H1 (cell line): ENCODE measurements around the gene PTPN2. TPM values are rescaled to one million over a fixed set of nuclear protein-coding genes. Genes with fewer than 3 reads are reported as not detected.

ENCODE experiments used
- FOSL1 ChIP-seq: IDR thresholded peaks from 2 replicates; pipeline ENCODE4 v1.6.1; 2011; ENCODE audit warnings: mild to moderate bottlenecking, low read depth, low read length, moderate library complexity; ENCODE audit not compliant: insufficient read depth
- HDAC2 ChIP-seq, 2 experiments: fragments of 300-600 bp in 1 of 2; sonication (generic) in 1 of 2; IDR thresholded peaks; 2 replicates each; pipeline ENCODE4 v1.6.1; 2011 to 2012; ENCODE audit warnings: low read depth in 2 of 2, low read length in 2 of 2, mild to moderate bottlenecking in 2 of 2, moderate library complexity in 2 of 2, borderline replicate concordance in 1 of 2, inconsistent platforms in 1 of 2
- HDAC6 ChIP-seq: IDR thresholded peaks from one replicate; pipeline ENCODE4 v1.7.1; 2012; ENCODE audit warnings: low read depth, mild to moderate bottlenecking, inconsistent platforms, low read length, moderate library complexity
- JUN ChIP-seq: IDR thresholded peaks from 2 replicates; pipeline ENCODE4 v1.6.1; 2011; ENCODE audit warnings: low read depth, mild to moderate bottlenecking, improper control_type of control experiment, low read length
- SRF ChIP-seq: IDR thresholded peaks from 2 replicates; pipeline ENCODE4 v1.6.1; 2011; ENCODE audit warnings: mild to moderate bottlenecking, low read depth, low read length, moderate library complexity
- TCF12 ChIP-seq: IDR thresholded peaks from 2 replicates; pipeline ENCODE4 v1.6.1; 2011; ENCODE audit warnings: low read depth, mild to moderate bottlenecking, low read length
- ZNF274 ChIP-seq: IDR thresholded peaks from 2 replicates; pipeline ENCODE4 v1.7.0; 2012; ENCODE audit warnings: low read length, borderline replicate concordance; ENCODE audit errors: extremely low read depth
- polyA plus RNA-seq, 7 experiments: library from polyadenylated mRNA; depleted of rRNA in 3 of 7; stranded (reverse) in 5 of 7; unstranded in 2 of 7; fragments of >200 nt in 5 of 7; fragments of 200-250 nt in 2 of 7; gene quantifications; 1 replicate in 5 of 7; 2 replicates in 1 of 7; 4 replicates in 1 of 7; pipeline versions ENCODE4 v1.2.1 to v1.2.3, GENCODE V29; 2011 to 2013; ENCODE audit warnings: missing spikeins in 2 of 7, mixed read lengths in 2 of 7
- total RNA-seq: library from RNA; stranded (reverse); fragmentation: NEBNext Ultra II Directional; extraction: Animal tissue kit (Norgen Biotek cat#: 25700); gene quantifications from 2 replicates; pipeline ENCODE4 v1.2.1, GENCODE V29; 2021
- TF ChIP-seq, protein P1 (sequence below): IDR thresholded peaks from 2 replicates; pipeline ENCODE4 v1.6.1; 2011; ENCODE audit warnings: low read length, improper control_type of control experiment
- TF ChIP-seq, protein P2 (sequence below): fragments of 300-600 bp; sonication (generic); IDR thresholded peaks from 2 replicates; pipeline ENCODE4 v1.7.1; 2012; ENCODE audit warnings: low read length, moderate library complexity, mild to moderate bottlenecking, inconsistent platforms; ENCODE audit not compliant: insufficient replicate concordance

The PTPN2 gene
- total and polyA plus RNA-seq, 2 of the 8 experiments (the other 6 are each of a cell fraction or from before 2014, with no cell fraction given) = 16.4 to 54.0 TPM

DNA sequence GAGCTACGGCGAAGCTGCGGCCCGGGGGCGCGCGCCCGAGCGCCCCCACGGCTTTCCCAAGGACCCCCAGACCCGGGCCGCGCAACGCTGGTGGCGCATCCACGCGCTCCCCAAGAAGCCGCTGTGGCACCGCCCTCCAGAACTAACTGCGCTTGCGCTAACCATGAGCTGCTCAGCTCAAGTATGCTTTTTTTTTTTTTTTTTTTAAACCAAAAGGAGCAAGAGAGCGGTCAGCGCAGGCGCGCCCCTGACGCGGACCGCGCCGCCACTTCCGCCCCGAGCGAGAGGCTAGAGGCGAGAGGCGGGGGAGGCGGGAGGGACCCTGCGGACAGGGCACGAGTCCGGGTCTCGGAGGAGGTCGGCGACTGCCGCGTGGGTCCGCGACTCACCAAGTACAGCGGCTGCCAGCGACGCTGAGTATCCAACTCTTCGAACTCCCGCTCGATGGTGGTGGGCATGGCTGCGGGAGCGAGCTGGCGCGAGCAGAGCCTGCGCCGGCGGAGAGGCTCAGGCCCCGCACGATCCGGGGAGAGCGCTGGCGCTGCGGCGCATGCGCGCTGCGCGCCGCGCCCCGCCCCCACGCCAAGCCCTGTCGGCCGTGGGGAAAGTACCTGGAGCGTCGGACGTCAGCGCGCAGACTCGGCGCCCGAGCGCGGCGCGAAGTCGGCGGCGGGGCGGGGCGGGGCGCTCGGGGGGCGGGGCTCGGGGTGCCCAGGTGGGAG is at the start of gene PTPN2 (continued):
- no peak for TF ChIP-seq TCF12
- peak in 1 of 2 experiments; percentile 66; a peak in 1 of 4 replicates for TF ChIP-seq HDAC2 (IDR thresholded peaks at IDR 0.05; ENCODE audit: borderline replicate concordance in 1 of 2, low read depth in 2 of 2, low read length in 2 of 2)
- TF ChIP-seq SRF = no peak
- TF ChIP-seq ZNF274 = no peak
- no peak for TF ChIP-seq JUN
- TF ChIP-seq, protein P1, sequence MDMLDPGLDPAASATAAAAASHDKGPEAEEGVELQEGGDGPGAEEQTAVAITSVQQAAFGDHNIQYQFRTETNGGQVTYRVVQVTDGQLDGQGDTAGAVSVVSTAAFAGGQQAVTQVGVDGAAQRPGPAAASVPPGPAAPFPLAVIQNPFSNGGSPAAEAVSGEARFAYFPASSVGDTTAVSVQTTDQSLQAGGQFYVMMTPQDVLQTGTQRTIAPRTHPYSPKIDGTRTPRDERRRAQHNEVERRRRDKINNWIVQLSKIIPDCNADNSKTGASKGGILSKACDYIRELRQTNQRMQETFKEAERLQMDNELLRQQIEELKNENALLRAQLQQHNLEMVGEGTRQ = no peak
- TF ChIP-seq HDAC6 = no peak
- TF ChIP-seq FOSL1 = no peak
- TF ChIP-seq, protein P2, sequence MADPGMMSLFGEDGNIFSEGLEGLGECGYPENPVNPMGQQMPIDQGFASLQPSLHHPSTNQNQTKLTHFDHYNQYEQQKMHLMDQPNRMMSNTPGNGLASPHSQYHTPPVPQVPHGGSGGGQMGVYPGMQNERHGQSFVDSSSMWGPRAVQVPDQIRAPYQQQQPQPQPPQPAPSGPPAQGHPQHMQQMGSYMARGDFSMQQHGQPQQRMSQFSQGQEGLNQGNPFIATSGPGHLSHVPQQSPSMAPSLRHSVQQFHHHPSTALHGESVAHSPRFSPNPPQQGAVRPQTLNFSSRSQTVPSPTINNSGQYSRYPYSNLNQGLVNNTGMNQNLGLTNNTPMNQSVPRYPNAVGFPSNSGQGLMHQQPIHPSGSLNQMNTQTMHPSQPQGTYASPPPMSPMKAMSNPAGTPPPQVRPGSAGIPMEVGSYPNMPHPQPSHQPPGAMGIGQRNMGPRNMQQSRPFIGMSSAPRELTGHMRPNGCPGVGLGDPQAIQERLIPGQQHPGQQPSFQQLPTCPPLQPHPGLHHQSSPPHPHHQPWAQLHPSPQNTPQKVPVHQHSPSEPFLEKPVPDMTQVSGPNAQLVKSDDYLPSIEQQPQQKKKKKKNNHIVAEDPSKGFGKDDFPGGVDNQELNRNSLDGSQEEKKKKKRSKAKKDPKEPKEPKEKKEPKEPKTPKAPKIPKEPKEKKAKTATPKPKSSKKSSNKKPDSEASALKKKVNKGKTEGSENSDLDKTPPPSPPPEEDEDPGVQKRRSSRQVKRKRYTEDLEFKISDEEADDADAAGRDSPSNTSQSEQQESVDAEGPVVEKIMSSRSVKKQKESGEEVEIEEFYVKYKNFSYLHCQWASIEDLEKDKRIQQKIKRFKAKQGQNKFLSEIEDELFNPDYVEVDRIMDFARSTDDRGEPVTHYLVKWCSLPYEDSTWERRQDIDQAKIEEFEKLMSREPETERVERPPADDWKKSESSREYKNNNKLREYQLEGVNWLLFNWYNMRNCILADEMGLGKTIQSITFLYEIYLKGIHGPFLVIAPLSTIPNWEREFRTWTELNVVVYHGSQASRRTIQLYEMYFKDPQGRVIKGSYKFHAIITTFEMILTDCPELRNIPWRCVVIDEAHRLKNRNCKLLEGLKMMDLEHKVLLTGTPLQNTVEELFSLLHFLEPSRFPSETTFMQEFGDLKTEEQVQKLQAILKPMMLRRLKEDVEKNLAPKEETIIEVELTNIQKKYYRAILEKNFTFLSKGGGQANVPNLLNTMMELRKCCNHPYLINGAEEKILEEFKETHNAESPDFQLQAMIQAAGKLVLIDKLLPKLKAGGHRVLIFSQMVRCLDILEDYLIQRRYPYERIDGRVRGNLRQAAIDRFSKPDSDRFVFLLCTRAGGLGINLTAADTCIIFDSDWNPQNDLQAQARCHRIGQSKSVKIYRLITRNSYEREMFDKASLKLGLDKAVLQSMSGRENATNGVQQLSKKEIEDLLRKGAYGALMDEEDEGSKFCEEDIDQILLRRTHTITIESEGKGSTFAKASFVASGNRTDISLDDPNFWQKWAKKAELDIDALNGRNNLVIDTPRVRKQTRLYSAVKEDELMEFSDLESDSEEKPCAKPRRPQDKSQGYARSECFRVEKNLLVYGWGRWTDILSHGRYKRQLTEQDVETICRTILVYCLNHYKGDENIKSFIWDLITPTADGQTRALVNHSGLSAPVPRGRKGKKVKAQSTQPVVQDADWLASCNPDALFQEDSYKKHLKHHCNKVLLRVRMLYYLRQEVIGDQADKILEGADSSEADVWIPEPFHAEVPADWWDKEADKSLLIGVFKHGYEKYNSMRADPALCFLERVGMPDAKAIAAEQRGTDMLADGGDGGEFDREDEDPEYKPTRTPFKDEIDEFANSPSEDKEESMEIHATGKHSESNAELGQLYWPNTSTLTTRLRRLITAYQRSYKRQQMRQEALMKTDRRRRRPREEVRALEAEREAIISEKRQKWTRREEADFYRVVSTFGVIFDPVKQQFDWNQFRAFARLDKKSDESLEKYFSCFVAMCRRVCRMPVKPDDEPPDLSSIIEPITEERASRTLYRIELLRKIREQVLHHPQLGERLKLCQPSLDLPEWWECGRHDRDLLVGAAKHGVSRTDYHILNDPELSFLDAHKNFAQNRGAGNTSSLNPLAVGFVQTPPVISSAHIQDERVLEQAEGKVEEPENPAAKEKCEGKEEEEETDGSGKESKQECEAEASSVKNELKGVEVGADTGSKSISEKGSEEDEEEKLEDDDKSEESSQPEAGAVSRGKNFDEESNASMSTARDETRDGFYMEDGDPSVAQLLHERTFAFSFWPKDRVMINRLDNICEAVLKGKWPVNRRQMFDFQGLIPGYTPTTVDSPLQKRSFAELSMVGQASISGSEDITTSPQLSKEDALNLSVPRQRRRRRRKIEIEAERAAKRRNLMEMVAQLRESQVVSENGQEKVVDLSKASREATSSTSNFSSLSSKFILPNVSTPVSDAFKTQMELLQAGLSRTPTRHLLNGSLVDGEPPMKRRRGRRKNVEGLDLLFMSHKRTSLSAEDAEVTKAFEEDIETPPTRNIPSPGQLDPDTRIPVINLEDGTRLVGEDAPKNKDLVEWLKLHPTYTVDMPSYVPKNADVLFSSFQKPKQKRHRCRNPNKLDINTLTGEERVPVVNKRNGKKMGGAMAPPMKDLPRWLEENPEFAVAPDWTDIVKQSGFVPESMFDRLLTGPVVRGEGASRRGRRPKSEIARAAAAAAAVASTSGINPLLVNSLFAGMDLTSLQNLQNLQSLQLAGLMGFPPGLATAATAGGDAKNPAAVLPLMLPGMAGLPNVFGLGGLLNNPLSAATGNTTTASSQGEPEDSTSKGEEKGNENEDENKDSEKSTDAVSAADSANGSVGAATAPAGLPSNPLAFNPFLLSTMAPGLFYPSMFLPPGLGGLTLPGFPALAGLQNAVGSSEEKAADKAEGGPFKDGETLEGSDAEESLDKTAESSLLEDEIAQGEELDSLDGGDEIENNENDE = no peak
